ENCODE data around the gene ELAVL3.

ELAVL3 gene

GRCh38 chr19:11447347-11448262 lies 33.2 kb downstream of the ELAVL3 start:
- no peak for TF ChIP-seq CTCF (IDR thresholded peaks at IDR 0.05; ENCODE audit: borderline replicate concordance, control extremely low read depth, extremely low read depth, insufficient read depth, missing control alignments)
- in situ Hi-C loops (cut with MboI; ENCODE audit: low sequenced_read_pairs, unreplicated experiment): no loop called here
- DNase-seq (ENCODE audit: low spot score): no peak

- peak; percentile 87 for TF ChIP-seq CTCF (IDR thresholded peaks at IDR 0.05; ENCODE audit: borderline replicate concordance, control extremely low read depth, extremely low read depth, insufficient read depth, missing control alignments)
- peak; percentile 81 for DNase-seq (ENCODE audit: low spot score)
- in situ Hi-C loops (cut with MboI; ENCODE audit: low sequenced_read_pairs, unreplicated experiment): no loop called here
Observed at GRCh38 chr19:11446652-11447301, 34.1 kb downstream of the ELAVL3 start.

- DNase-seq (ENCODE audit: low spot score): no peak
- TF ChIP-seq CTCF (IDR thresholded peaks at IDR 0.05; ENCODE audit: borderline replicate concordance, control extremely low read depth, extremely low read depth, insufficient read depth, missing control alignments): no peak
- in situ Hi-C loops (cut with MboI; ENCODE audit: low sequenced_read_pairs, unreplicated experiment): no loop called here
Observed at GRCh38 chr19:11446271-11446651, 34.6 kb downstream of the ELAVL3 start.

- TF ChIP-seq CTCF (IDR thresholded peaks at IDR 0.05; ENCODE audit: borderline replicate concordance, control extremely low read depth, extremely low read depth, insufficient read depth, missing control alignments): no peak
- no peak for DNase-seq (ENCODE audit: low spot score)
- in situ Hi-C loops (cut with MboI; ENCODE audit: low sequenced_read_pairs, unreplicated experiment): no loop called here
Observed at GRCh38 chr19:11445141-11445540, 35.7 kb downstream of the ELAVL3 start.

GRCh38 chr19:11444059-11444458 lies 36.8 kb downstream of the ELAVL3 start:
- in situ Hi-C loops (cut with MboI; ENCODE audit: low sequenced_read_pairs, unreplicated experiment): no loop called here
- no peak for TF ChIP-seq CTCF (IDR thresholded peaks at IDR 0.05; ENCODE audit: borderline replicate concordance, control extremely low read depth, extremely low read depth, insufficient read depth, missing control alignments)
- DNase-seq (ENCODE audit: low spot score): no peak

- no peak for TF ChIP-seq CTCF (IDR thresholded peaks at IDR 0.05; ENCODE audit: borderline replicate concordance, control extremely low read depth, extremely low read depth, insufficient read depth, missing control alignments)
- peak; percentile 43 for DNase-seq (ENCODE audit: low spot score)
- in situ Hi-C loops (cut with MboI; ENCODE audit: low sequenced_read_pairs, unreplicated experiment): no loop called here
Observed at GRCh38 chr19:11437955-11438354, 42.9 kb downstream of the ELAVL3 start.

Data from GM13976 (cell line).